Measurements from ENCODE around the gene VCP.
"Not testable (repeated sequence)": the region's sequence is repeated elsewhere in the genome, so short reads cannot be mapped to it uniquely, and the experiment has no call there.

Gene VCP

GRCh38 chr9:35057271-35057620 lies 15.2 kb downstream of the VCP start:
- no peak for DNase-seq

GRCh38 chr9:35056571-35057270 lies 15.7 kb downstream of the VCP start:
- no peak for DNase-seq

GRCh38 chr9:35054871-35055644 lies 17.4 kb downstream of the VCP start:
- no peak for DNase-seq

GRCh38 chr9:35054185-35054835 lies 18.1 kb downstream of the VCP start:
- DNase-seq, result no peak

GRCh38 chr9:35051069-35051967 lies 21.1 kb downstream of the VCP start:
- DNase-seq, result peak; percentile 62

GRCh38 chr9:35048511-35048910 lies 23.9 kb downstream of the VCP start:
- DNase-seq, result no peak

GRCh38 chr9:35044071-35044470 lies 28.4 kb downstream of the VCP start:
- DNase-seq, result no peak

- no peak for DNase-seq
Measured at GRCh38 chr9:35042891-35043545, 29.4 kb downstream of the VCP start.

GRCh38 chr9:35042081-35042604 lies 30.3 kb downstream of the VCP start:
- no peak for DNase-seq

GRCh38 chr9:35035851-35036701 lies 36.3 kb downstream of the VCP start:
- DNase-seq, result no peak

- no peak for DNase-seq
Measured at GRCh38 chr9:35033101-35033500, 39.3 kb downstream of the VCP start.

GRCh38 chr9:35029852-35030251 lies 42.6 kb downstream of the VCP start:
- DNase-seq, result no peak

- DNase-seq, result no peak
Measured at GRCh38 chr9:35029241-35029640, 43.2 kb downstream of the VCP start.

- no peak for DNase-seq
Measured at GRCh38 chr9:35028341-35028740, 44.1 kb downstream of the VCP start.

GRCh38 chr9:35027860-35028259 lies 44.6 kb downstream of the VCP start:
- DNase-seq, result peak; percentile 10

- DNase-seq, result no peak
Measured at GRCh38 chr9:35027374-35027773, 45.1 kb downstream of the VCP start.

GRCh38 chr9:35026671-35027070 lies 45.8 kb downstream of the VCP start:
- DNase-seq, result no peak

GRCh38 chr9:35023443-35023842 lies 49.0 kb downstream of the VCP start:
- DNase-seq, result not testable (repeated sequence)

- DNase-seq, result no peak
Measured at GRCh38 chr9:35014517-35014916, 57.9 kb downstream of the VCP start.

GRCh38 chr9:35010351-35010958 lies 62.0 kb downstream of the VCP start:
- no peak for DNase-seq
